Measurements from ENCODE around the gene HNF1A. TPM values are rescaled to one million over a fixed set of nuclear protein-coding genes. Genes with fewer than 3 reads are reported as not detected.

The HNF1A gene
- under 1 TPM; 0.06 TPM for polyA plus RNA-seq

- Histone ChIP-seq H3K4me1 (ENCODE audit: control insufficient read depth in 2 of 2, insufficient read depth in 2 of 2, low read length in 1 of 2) (no peaks in the 10 kb centered on the region), H3K27me3 (ENCODE audit: control insufficient read depth in 1 of 2, insufficient read depth in 2 of 2, low read length in 2 of 2) (no peaks in the 10 kb centered on the region), H3K36me3 (ENCODE audit: control insufficient read depth in 2 of 2, insufficient read depth in 2 of 2, low read length in 1 of 2) (no peaks in the 10 kb centered on the region), H3K27ac (ENCODE audit: low read depth in 2 of 2, low read length in 1 of 2) (peak within 1 kb of the TSS in 1 of 2 donors; percentile 14), H3K9me3 (ENCODE audit: control insufficient read depth in 2 of 2, insufficient read depth in 1 of 2, low read depth in 1 of 2, low read length in 1 of 2) (no peaks in the 10 kb centered on the region), H3K4me3 (ENCODE audit: low read depth in 1 of 2, low read length in 2 of 2) (no peak within 1 kb of the TSS)
- WGBS, 2 donors, result 51 to 74% methylated on average over 40 of the region's 40 CpGs
Observed at GRCh38 chr12:120978296-120979219, at the start of gene HNF1A. TSS of gene HNF1A (plus strand) at chr12:120978543. CDS start at chr12:120978769, 226 bp downstream.

GRCh38 chr12:120928864-120929652, 49.3 kb upstream of the HNF1A start:
- Histone ChIP-seq H3K9me3 (ENCODE audit: control insufficient read depth in 2 of 2, insufficient read depth in 1 of 2, low read depth in 1 of 2, low read length in 1 of 2) (no peaks in the 10 kb centered on the region), H3K36me3 (ENCODE audit: control insufficient read depth in 2 of 2, insufficient read depth in 2 of 2, low read length in 1 of 2) (no peaks in the 10 kb centered on the region), H3K27me3 (ENCODE audit: control insufficient read depth in 1 of 2, insufficient read depth in 2 of 2, low read length in 2 of 2) (no peaks in the 10 kb centered on the region), H3K27ac (ENCODE audit: low read depth in 2 of 2, low read length in 1 of 2) (peak overlapping the region; percentile 81 to 92), H3K4me3 (ENCODE audit: low read depth in 1 of 2, low read length in 2 of 2) (no peak overlapping the region), H3K4me1 (ENCODE audit: control insufficient read depth in 2 of 2, insufficient read depth in 2 of 2, low read length in 1 of 2) (peaks cover 0 to 6% of the 10 kb centered on the region in 2 donors)
- 44 to 47% methylated on average over 13 of the region's 13 CpGs for WGBS, 2 donors

- Histone ChIP-seq H3K27me3 (ENCODE audit: control insufficient read depth in 1 of 2, insufficient read depth in 2 of 2, low read length in 2 of 2) (no peaks in the 10 kb centered on the region), H3K27ac (ENCODE audit: low read depth in 2 of 2, low read length in 1 of 2) (no peak overlapping the region), H3K9me3 (ENCODE audit: control insufficient read depth in 2 of 2, insufficient read depth in 1 of 2, low read depth in 1 of 2, low read length in 1 of 2) (no peaks in the 10 kb centered on the region), H3K4me3 (ENCODE audit: low read depth in 1 of 2, low read length in 2 of 2) (no peak overlapping the region), H3K4me1 (ENCODE audit: control insufficient read depth in 2 of 2, insufficient read depth in 2 of 2, low read length in 1 of 2) (peaks cover 0 to 6% of the 10 kb centered on the region in 2 donors), H3K36me3 (ENCODE audit: control insufficient read depth in 2 of 2, insufficient read depth in 2 of 2, low read length in 1 of 2) (no peaks in the 10 kb centered on the region)
- WGBS, 2 donors, result 91 to 94% methylated on average over 5 of the region's 5 CpGs
Observed at GRCh38 chr12:120930032-120930431, 48.3 kb upstream of the HNF1A start.

- Histone ChIP-seq H3K36me3 (ENCODE audit: control insufficient read depth in 2 of 2, insufficient read depth in 2 of 2, low read length in 1 of 2) (no peaks in the 10 kb centered on the region), H3K27ac (ENCODE audit: low read depth in 2 of 2, low read length in 1 of 2) (no peak overlapping the region), H3K27me3 (ENCODE audit: control insufficient read depth in 1 of 2, insufficient read depth in 2 of 2, low read length in 2 of 2) (no peaks in the 10 kb centered on the region), H3K4me1 (ENCODE audit: control insufficient read depth in 2 of 2, insufficient read depth in 2 of 2, low read length in 1 of 2) (peaks cover 0 to 3% of the 10 kb centered on the region in 2 donors), H3K9me3 (ENCODE audit: control insufficient read depth in 2 of 2, insufficient read depth in 1 of 2, low read depth in 1 of 2, low read length in 1 of 2) (no peaks in the 10 kb centered on the region), H3K4me3 (ENCODE audit: low read depth in 1 of 2, low read length in 2 of 2) (no peak overlapping the region)
- 83 to 85% methylated on average over 7 of the region's 7 CpGs for WGBS, 2 donors
Observed at GRCh38 chr12:120932058-120932457, 46.3 kb upstream of the HNF1A start.

GRCh38 chr12:120932956-120933526, 45.3 kb upstream of the HNF1A start:
- Histone ChIP-seq H3K36me3 (ENCODE audit: control insufficient read depth in 2 of 2, insufficient read depth in 2 of 2, low read length in 1 of 2) (no peaks in the 10 kb centered on the region), H3K27me3 (ENCODE audit: control insufficient read depth in 1 of 2, insufficient read depth in 2 of 2, low read length in 2 of 2) (no peaks in the 10 kb centered on the region), H3K27ac (ENCODE audit: low read depth in 2 of 2, low read length in 1 of 2) (no peak overlapping the region), H3K4me1 (ENCODE audit: control insufficient read depth in 2 of 2, insufficient read depth in 2 of 2, low read length in 1 of 2) (peaks cover 0 to 3% of the 10 kb centered on the region in 2 donors), H3K4me3 (ENCODE audit: low read depth in 1 of 2, low read length in 2 of 2) (no peak overlapping the region), H3K9me3 (ENCODE audit: control insufficient read depth in 2 of 2, insufficient read depth in 1 of 2, low read depth in 1 of 2, low read length in 1 of 2) (no peaks in the 10 kb centered on the region)
- WGBS, 2 donors, result 74 to 79% methylated on average over 9 of the region's 9 CpGs

- WGBS, 2 donors, result 88 to 89% methylated on average over 6 of the region's 6 CpGs
- Histone ChIP-seq H3K4me3 (ENCODE audit: low read depth in 1 of 2, low read length in 2 of 2) (no peak overlapping the region), H3K9me3 (ENCODE audit: control insufficient read depth in 2 of 2, insufficient read depth in 1 of 2, low read depth in 1 of 2, low read length in 1 of 2) (no peaks in the 10 kb centered on the region), H3K36me3 (ENCODE audit: control insufficient read depth in 2 of 2, insufficient read depth in 2 of 2, low read length in 1 of 2) (no peaks in the 10 kb centered on the region), H3K27me3 (ENCODE audit: control insufficient read depth in 1 of 2, insufficient read depth in 2 of 2, low read length in 2 of 2) (no peaks in the 10 kb centered on the region), H3K27ac (ENCODE audit: low read depth in 2 of 2, low read length in 1 of 2) (no peak overlapping the region), H3K4me1 (ENCODE audit: control insufficient read depth in 2 of 2, insufficient read depth in 2 of 2, low read length in 1 of 2) (peaks cover 0 to 2% of the 10 kb centered on the region in 2 donors)
Observed at GRCh38 chr12:120933786-120934185, 44.6 kb upstream of the HNF1A start.

- Histone ChIP-seq H3K27ac (ENCODE audit: low read depth in 2 of 2, low read length in 1 of 2) (no peak overlapping the region), H3K9me3 (ENCODE audit: control insufficient read depth in 2 of 2, insufficient read depth in 1 of 2, low read depth in 1 of 2, low read length in 1 of 2) (no peaks in the 10 kb centered on the region), H3K36me3 (ENCODE audit: control insufficient read depth in 2 of 2, insufficient read depth in 2 of 2, low read length in 1 of 2) (no peaks in the 10 kb centered on the region), H3K4me1 (ENCODE audit: control insufficient read depth in 2 of 2, insufficient read depth in 2 of 2, low read length in 1 of 2) (no peaks in the 10 kb centered on the region), H3K4me3 (ENCODE audit: low read depth in 1 of 2, low read length in 2 of 2) (no peak overlapping the region), H3K27me3 (ENCODE audit: control insufficient read depth in 1 of 2, insufficient read depth in 2 of 2, low read length in 2 of 2) (no peaks in the 10 kb centered on the region)
- 52 to 72% methylated on average over 2 of the region's 2 CpGs for WGBS, 2 donors
Observed at GRCh38 chr12:120936197-120936596, 42.1 kb upstream of the HNF1A start.

- H3K27ac ChIP-seq (ENCODE audit: low read depth in 2 of 2, low read length in 1 of 2), result no peak overlapping the region
- no peak overlapping the region for H3K4me3 ChIP-seq (ENCODE audit: low read depth in 1 of 2, low read length in 2 of 2)
- no peaks in the 10 kb centered on the region for H3K36me3 ChIP-seq (ENCODE audit: control insufficient read depth in 2 of 2, insufficient read depth in 2 of 2, low read length in 1 of 2)
- WGBS, 2 donors, result 72 to 83% methylated on average over 3 of the region's 3 CpGs
- H3K4me1 ChIP-seq (ENCODE audit: control insufficient read depth in 2 of 2, insufficient read depth in 2 of 2, low read length in 1 of 2), result no peaks in the 10 kb centered on the region
- no peaks in the 10 kb centered on the region for H3K9me3 ChIP-seq (ENCODE audit: control insufficient read depth in 2 of 2, insufficient read depth in 1 of 2, low read depth in 1 of 2, low read length in 1 of 2)
- H3K27me3 ChIP-seq (ENCODE audit: control insufficient read depth in 1 of 2, insufficient read depth in 2 of 2, low read length in 2 of 2), result no peaks in the 10 kb centered on the region
Observed at GRCh38 chr12:120938496-120938895, 39.8 kb upstream of the HNF1A start.

GRCh38 chr12:120939523-120939922, 38.8 kb upstream of the HNF1A start:
- H3K4me3 ChIP-seq (ENCODE audit: low read depth in 1 of 2, low read length in 2 of 2), result no peak overlapping the region
- H3K36me3 ChIP-seq (ENCODE audit: control insufficient read depth in 2 of 2, insufficient read depth in 2 of 2, low read length in 1 of 2), result no peaks in the 10 kb centered on the region
- 42 to 43% methylated on average over 3 of the region's 3 CpGs for whole genome bisulfite sequencing, 2 donors
- no peaks in the 10 kb centered on the region for H3K9me3 ChIP-seq (ENCODE audit: control insufficient read depth in 2 of 2, insufficient read depth in 1 of 2, low read depth in 1 of 2, low read length in 1 of 2)
- H3K4me1 ChIP-seq (ENCODE audit: control insufficient read depth in 2 of 2, insufficient read depth in 2 of 2, low read length in 1 of 2), result no peaks in the 10 kb centered on the region
- H3K27ac ChIP-seq (ENCODE audit: low read depth in 2 of 2, low read length in 1 of 2), result no peak overlapping the region
- H3K27me3 ChIP-seq (ENCODE audit: control insufficient read depth in 1 of 2, insufficient read depth in 2 of 2, low read length in 2 of 2), result no peaks in the 10 kb centered on the region
